ENCODE measurements around the gene LTB.

- TF ChIP-seq L3MBTL2 (conservative IDR thresholded peaks at IDR 0.05), result no peak
- no peak for TF ChIP-seq BHLHE40 (IDR thresholded peaks at IDR 0.05; ENCODE audit: borderline replicate concordance)
- no peak for TF ChIP-seq SUZ12 (IDR thresholded peaks at IDR 0.05)
- TF ChIP-seq FOXM1 (IDR thresholded peaks at IDR 0.05; ENCODE audit: borderline replicate concordance), result no peak
- no peak for TF ChIP-seq ELF4 (IDR thresholded peaks at IDR 0.05)
- TF ChIP-seq SP1 (IDR thresholded peaks at IDR 0.05), result no peak
Observed at GRCh38 chr6:31531771-31532643, 50.2 kb downstream of the LTB start.
